K562 (cell line): ENCODE data around the gene COL21A1. TPM values are rescaled to one million over a fixed set of nuclear protein-coding genes. Genes with fewer than 3 reads are reported as not detected.

Experiments used
- ATAC-seq: fragments of 200-7000 bp; cut with Tn5 transposase; 3 replicates; pipeline ENCODE4 v1.9.1; 2020; ENCODE audit warnings: moderate library complexity
- BruUV-seq: library from RNA; stranded (reverse); fragments of 400-500 nt; replicated peaks from 2 replicates; lab custom pipeline; 2021; lab: Mats Ljungman, UMichigan
- CTCF ChIA-PET: fragments of 300-600 bp; formaldehyde crosslinking; extraction: SDS; loops from one replicate; lab custom pipeline; 2021; ENCODE audit warnings: low intra/inter-chr PET ratio; lab: Yijun Ruan, JAX
- POLR2A ChIA-PET: fragments of 300-600, 350-650 bp; sonication (Branson Sonifier 250); formaldehyde crosslinking; extraction: SDS; loops from one replicate; lab custom pipeline; 2021; ENCODE audit warnings: antibody characterized with exemption, inconsistent platforms; lab: Yijun Ruan, JAX
- DNase-seq, 4 experiments: peaks; one replicate each; pipeline versions ENCODE4 v3.0.0 to v3.0.0-alpha.2; 2011 to 2018; ENCODE audit warnings: low spot score in 3 of 4, mixed read lengths in 3 of 4; ENCODE audit errors: extremely low read depth in 1 of 4
- FAIRE-seq: peaks from 2 replicates; lab custom pipeline; 2011; peaks lifted over from hg19 to GRCh38; lab: Jason Lieb, UNC
- H2AFZ ChIP-seq: 2 replicates; pipeline ENCODE4 v1.6.0; 2011; ENCODE audit warnings: low read depth, low read length, control low read depth, inconsistent platforms
- H3K27ac ChIP-seq: fragments of 200-600 bp; 3 replicates; pipeline ENCODE4 v1.8.0; 2011; ENCODE audit warnings: low read depth, mild to moderate bottlenecking, control low read depth, inconsistent platforms, low read length, moderate library complexity, mixed read lengths; ENCODE audit errors: extremely low read depth
- H3K27me3 ChIP-seq, 2 experiments: fragments of 300-600 bp in 1 of 2; 2 replicates in 1 of 2; 3 replicates in 1 of 2; pipeline versions ENCODE4 v1.6.0 to v1.8.0; 2011; ENCODE audit warnings: inconsistent platforms in 2 of 2, low read length in 2 of 2, mild to moderate bottlenecking in 1 of 2, mixed read lengths in 1 of 2, moderate library complexity in 1 of 2; ENCODE audit not compliant: control insufficient read depth in 2 of 2, insufficient read depth in 2 of 2
- H3K36me3 ChIP-seq: fragments of 300-600 bp; 3 replicates; pipeline ENCODE4 v1.8.0; 2011; ENCODE audit warnings: mild to moderate bottlenecking, low read length, inconsistent platforms; ENCODE audit not compliant: control insufficient read depth, insufficient read depth
- H3K4me1 ChIP-seq, 2 experiments: fragments of 200-600 bp in 1 of 2; replicated peaks in 1 of 2; 2 replicates in 1 of 2; 3 replicates in 1 of 2; pipeline versions ENCODE4 v1.5.1 to v1.8.0; 2011; ENCODE audit warnings: inconsistent platforms in 2 of 2, low read length in 2 of 2, mild to moderate bottlenecking in 1 of 2, mixed read lengths in 1 of 2, moderate library complexity in 1 of 2; ENCODE audit not compliant: control insufficient read depth in 2 of 2, insufficient read depth in 2 of 2
- H3K4me2 ChIP-seq: 2 replicates; pipeline ENCODE4 v1.6.1; 2011; ENCODE audit warnings: low read length, control low read depth, inconsistent platforms, mixed read lengths; ENCODE audit not compliant: insufficient read depth
- H3K4me3 ChIP-seq: fragments of 200-600 bp; sonication (generic), shearing (Covaris generic); 2 replicates; pipeline ENCODE4 v1.5.1; 2016; ENCODE audit warnings: control low read depth, inconsistent platforms
- H3K79me2 ChIP-seq: fragments of 200-600 bp; 3 replicates; pipeline ENCODE4 v1.8.0; 2011; ENCODE audit warnings: low read length, inconsistent platforms; ENCODE audit not compliant: control insufficient read depth, insufficient read depth
- H3K9ac ChIP-seq, 2 experiments: 2 replicates each; pipeline versions ENCODE4 v1.6.0 to v1.6.1; 2011; ENCODE audit warnings: low read depth in 2 of 2, low read length in 2 of 2, control low read depth in 1 of 2, inconsistent platforms in 1 of 2, mild to moderate bottlenecking in 1 of 2, mixed read lengths in 1 of 2; ENCODE audit not compliant: insufficient read depth in 1 of 2
- H3K9me1 ChIP-seq: one replicate; pipeline ENCODE4 v1.6.0; 2011; ENCODE audit warnings: inconsistent platforms, mild to moderate bottlenecking, low read length, moderate library complexity; ENCODE audit not compliant: control insufficient read depth, insufficient read depth
- H3K9me3 ChIP-seq: replicated peaks from 2 replicates; pipeline ENCODE4 v1.5.1; 2011; ENCODE audit warnings: low read depth, low read length, inconsistent platforms; ENCODE audit not compliant: control insufficient read depth, insufficient read depth
- H4K20me1 ChIP-seq: replicated peaks from 2 replicates; pipeline ENCODE4 v1.6.1; 2011; ENCODE audit warnings: low read length, inconsistent platforms, mixed read lengths; ENCODE audit not compliant: control insufficient read depth, insufficient read depth
- ARID2 ChIP-seq: fragments of 450-650 bp; IDR thresholded peaks from 2 replicates; pipeline ENCODE4 v1.6.1; 2017; ENCODE audit warnings: antibody characterized with exemption, mild to moderate bottlenecking
- ATF1 ChIP-seq, 2 experiments: fragments of 450-650 bp in 1 of 2; IDR thresholded peaks; 2 replicates each; pipeline ENCODE4 v1.6.1; 2016; ENCODE audit warnings: missing compliant biosample characterization in 1 of 2, missing genetic modification characterization in 1 of 2
- DNMT1 ChIP-seq: fragments of 450-650 bp; IDR thresholded peaks from 2 replicates; pipeline ENCODE4 v1.6.1; 2016; ENCODE audit warnings: antibody characterized with exemption, mild to moderate bottlenecking
- EP400 ChIP-seq: fragments of 450-650 bp; IDR thresholded peaks from 2 replicates; pipeline ENCODE4 v1.6.1; 2017; ENCODE audit warnings: antibody characterized with exemption, mild to moderate bottlenecking, moderate library complexity
- FOXK1 ChIP-seq: sonication (generic); formaldehyde crosslinking; IDR thresholded peaks from 2 replicates; pipeline ENCODE4 v1.8.0; 2022; ENCODE audit warnings: missing genetic modification reagents, mild to moderate bottlenecking, borderline replicate concordance
- GABPA ChIP-seq: fragments of 200-800 bp; sonication (Bioruptor generic); conservative IDR thresholded peaks from 2 replicates; pipeline ENCODE4 v1.6.1; 2016; ENCODE audit warnings: low read depth, missing genetic modification characterization, missing compliant biosample characterization
- KAT7 ChIP-seq: sonication (generic); formaldehyde crosslinking; IDR thresholded peaks from 2 replicates; pipeline ENCODE4 v1.8.0; 2022; ENCODE audit warnings: missing genetic modification reagents, mild to moderate bottlenecking, borderline replicate concordance
- SMAD3 ChIP-seq: fragments of 450-650 bp; formaldehyde crosslinking; conservative IDR thresholded peaks from 2 replicates; pipeline ENCODE4 v1.4.0; 2020; ENCODE audit warnings: mild to moderate bottlenecking
- SRSF1 ChIP-seq: fragments of 200-400 bp; formaldehyde crosslinking; IDR thresholded peaks from 2 replicates; pipeline ENCODE4 v1.6.1; 2017; ENCODE audit warnings: mild to moderate bottlenecking, low read depth, low read length, moderate library complexity
- TAF15 ChIP-seq: fragments of 200-400 bp; formaldehyde crosslinking; IDR thresholded peaks from 2 replicates; pipeline ENCODE4 v1.6.1; 2017; ENCODE audit warnings: mild to moderate bottlenecking, low read depth, low read length, moderate library complexity
- in situ Hi-C: fragments of 300-500 bp; cut with MboI; formaldehyde crosslinking; loops from 4 replicates; pipeline ENCODE4 v1.15.0; 2018; ENCODE audit warnings: inconsistent platforms, mixed read lengths
- intact Hi-C: fragments of 100-400 bp; cut with micrococcal nuclease; formaldehyde crosslinking; loops from 2 replicates; pipeline ENCODE4 v1.14.2; 2022
- polyA plus RNA-seq, 8 experiments: library from polyadenylated mRNA; depleted of rRNA in 4 of 8; stranded (reverse) in 5 of 8; unstranded in 3 of 8; fragments of >200 nt; fragmentation: Nextera tagmentation in 2 of 8; fragmentation: Illumina TruSeq in 1 of 8; extraction: Ambion mirVana in 2 of 8; extraction: Trizol in 1 of 8; gene quantifications; 2 replicates each; pipeline versions ENCODE4 v1.2.1 to v1.2.3, GENCODE V29; 2011 to 2014; ENCODE audit warnings: inconsistent platforms in 1 of 8, missing spikeins in 1 of 8
- total RNA-seq, 7 experiments: library from RNA; depleted of rRNA in 6 of 7; stranded (reverse); fragments of >200 nt in 6 of 7; fragmentation: Illumina TruSeq in 2 of 7; extraction: Trizol in 2 of 7; gene quantifications; 2 replicates each; pipeline versions ENCODE4 v1.2.1 to v1.2.3, GENCODE V29; 2011 to 2021; ENCODE audit warnings: low replicate concordance in 1 of 7
- TF ChIP-seq, protein P1 (sequence below): fragments of 200-800 bp; sonication (Bioruptor generic); IDR thresholded peaks from 2 replicates; pipeline ENCODE4 v1.6.1; 2017; ENCODE audit warnings: missing genetic modification characterization, missing compliant biosample characterization
- TF ChIP-seq, protein P2 (sequence below): fragments of 250-450 bp; sonication (Bioruptor Pico); IDR thresholded peaks from 2 replicates; pipeline ENCODE4 v1.5.0; 2020; ENCODE audit warnings: mild to moderate bottlenecking, borderline replicate concordance

The COL21A1 gene
- total and polyA plus RNA-seq, 9 of the 15 experiments (the other 6 are each of a cell fraction or from before 2014, with no cell fraction given) = 0.03 to 0.76 (median 0.25) TPM

DNA sequence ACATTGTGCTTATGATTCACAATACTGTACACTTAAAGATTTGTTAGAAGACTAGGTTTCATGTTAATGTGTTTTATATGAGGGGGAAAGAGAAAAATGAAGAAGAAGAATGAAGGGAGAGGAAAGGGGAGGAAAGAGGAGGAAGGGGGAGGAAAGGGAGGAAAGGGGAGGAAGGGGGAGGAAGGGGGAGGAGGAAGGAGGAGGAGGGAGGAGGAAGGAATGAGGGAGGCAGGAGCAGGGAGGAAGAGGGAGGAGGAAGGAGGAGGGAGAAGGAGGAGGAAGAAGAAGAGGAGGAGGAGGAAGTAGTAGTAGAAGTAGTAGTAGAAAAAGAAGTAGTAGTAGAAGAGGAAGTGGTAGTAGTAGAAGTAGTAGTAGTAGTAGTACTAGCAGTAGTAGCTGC, 70.6 kb downstream of the COL21A1 start:
- no TSS peak for BruUV-seq
- ATAC-seq (no peak), DNase-seq (no peak), FAIRE-seq (no peak)
- intact Hi-C loops = no loop called here
- no peak for TF ChIP-seq KAT7 (CRISPR knock-in tag)
- TF ChIP-seq GABPA = no peak
- TF ChIP-seq SMAD3 (CRISPR knock-in tag) = no peak
- TF ChIP-seq TAF15 = no peak
- TF ChIP-seq, protein P1, sequence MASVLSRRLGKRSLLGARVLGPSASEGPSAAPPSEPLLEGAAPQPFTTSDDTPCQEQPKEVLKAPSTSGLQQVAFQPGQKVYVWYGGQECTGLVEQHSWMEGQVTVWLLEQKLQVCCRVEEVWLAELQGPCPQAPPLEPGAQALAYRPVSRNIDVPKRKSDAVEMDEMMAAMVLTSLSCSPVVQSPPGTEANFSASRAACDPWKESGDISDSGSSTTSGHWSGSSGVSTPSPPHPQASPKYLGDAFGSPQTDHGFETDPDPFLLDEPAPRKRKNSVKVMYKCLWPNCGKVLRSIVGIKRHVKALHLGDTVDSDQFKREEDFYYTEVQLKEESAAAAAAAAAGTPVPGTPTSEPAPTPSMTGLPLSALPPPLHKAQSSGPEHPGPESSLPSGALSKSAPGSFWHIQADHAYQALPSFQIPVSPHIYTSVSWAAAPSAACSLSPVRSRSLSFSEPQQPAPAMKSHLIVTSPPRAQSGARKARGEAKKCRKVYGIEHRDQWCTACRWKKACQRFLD (CRISPR knock-in tag) = no peak
- no peak for TF ChIP-seq ARID2
- TF ChIP-seq, protein P2, sequence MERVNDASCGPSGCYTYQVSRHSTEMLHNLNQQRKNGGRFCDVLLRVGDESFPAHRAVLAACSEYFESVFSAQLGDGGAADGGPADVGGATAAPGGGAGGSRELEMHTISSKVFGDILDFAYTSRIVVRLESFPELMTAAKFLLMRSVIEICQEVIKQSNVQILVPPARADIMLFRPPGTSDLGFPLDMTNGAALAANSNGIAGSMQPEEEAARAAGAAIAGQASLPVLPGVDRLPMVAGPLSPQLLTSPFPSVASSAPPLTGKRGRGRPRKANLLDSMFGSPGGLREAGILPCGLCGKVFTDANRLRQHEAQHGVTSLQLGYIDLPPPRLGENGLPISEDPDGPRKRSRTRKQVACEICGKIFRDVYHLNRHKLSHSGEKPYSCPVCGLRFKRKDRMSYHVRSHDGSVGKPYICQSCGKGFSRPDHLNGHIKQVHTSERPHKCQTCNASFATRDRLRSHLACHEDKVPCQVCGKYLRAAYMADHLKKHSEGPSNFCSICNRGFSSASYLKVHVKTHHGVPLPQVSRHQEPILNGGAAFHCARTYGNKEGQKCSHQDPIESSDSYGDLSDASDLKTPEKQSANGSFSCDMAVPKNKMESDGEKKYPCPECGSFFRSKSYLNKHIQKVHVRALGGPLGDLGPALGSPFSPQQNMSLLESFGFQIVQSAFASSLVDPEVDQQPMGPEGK (CRISPR knock-in tag) = no peak
- TF ChIP-seq FOXK1 = no peak
- TF ChIP-seq EP400 = no peak
- no peak for TF ChIP-seq SRSF1
- no peak for TF ChIP-seq ATF1 (CRISPR knock-in tag; IDR thresholded peaks at IDR 0.05)
- TF ChIP-seq ATF1 (tag; IDR thresholded peaks at IDR 0.05) = no peak
- TF ChIP-seq DNMT1 = no peak
- Histone ChIP-seq H2AFZ (no peak overlapping the region), H3K79me2 (no peaks in the 10 kb centered on the region), H3K9ac (no peak overlapping the region), H3K36me3 (no peaks in the 10 kb centered on the region), H3K9me1 (no peaks in the 10 kb centered on the region), H3K4me1 (no peaks in the 10 kb centered on the region), H3K27ac (no peak overlapping the region), H3K27me3 (no peaks in the 10 kb centered on the region), H3K4me2 (no peak overlapping the region), H3K4me3 (no peak overlapping the region), H4K20me1 (no peaks in the 10 kb centered on the region), H3K9me3 (no peaks in the 10 kb centered on the region)
- in situ Hi-C loops = no loop called here
- CTCF ChIA-PET = no interaction called here
- POLR2A ChIA-PET = no interaction called here
